ENCODE measurements around the gene SERPINB6. TPM values are rescaled to one million over a fixed set of nuclear protein-coding genes. Genes with fewer than 3 reads are reported as not detected.

SERPINB6 gene
- polyA plus RNA-seq, 3 donors = 117 to 208 (median 200) TPM

- no peak overlapping the region for H3K4me3 ChIP-seq (replicated peaks in 1 of 3; ENCODE audit: low read depth in 2 of 3, low read length in 3 of 3)
- Mint-ChIP-seq H3K27me3 (ENCODE audit: low read depth in 3 of 3) (peaks cover 0 to 1% (median 0%) of the 10 kb centered on the region in 3 donors), H3K4me3 (no peak overlapping the region), H3K36me3 (no peaks in the 10 kb centered on the region), H3K27ac (peak overlapping the region in 1 of 7 donors; percentile 51), H3K4me1 (peaks cover 34% of the 10 kb centered on the region), H3K9me3 (no peaks in the 10 kb centered on the region)
- no peak overlapping the region for H3K4me2 ChIP-seq (replicated peaks; ENCODE audit: extremely low read depth, low read length, poor library complexity, severe bottlenecking)
- intact Hi-C loops (cut with micrococcal nuclease) = no loop called here
- no peaks in the 10 kb centered on the region for H3K9me3 ChIP-seq (replicated peaks in 1 of 2; ENCODE audit: control insufficient read depth in 1 of 2, insufficient read depth in 1 of 2, low read length in 2 of 2)
- H3K9ac ChIP-seq (ENCODE audit: insufficient read depth, low read length, poor library complexity, severe bottlenecking) = no peak overlapping the region
- WGBS (ENCODE audit: insufficient coverage) = 100% methylated on average over 1 of the region's 7 CpGs
- H3K27ac ChIP-seq (ENCODE audit: low read depth in 1 of 2, low read length in 2 of 2) = no peak overlapping the region
- H3K36me3 ChIP-seq (replicated peaks in 1 of 2; ENCODE audit: control insufficient read depth in 1 of 2, insufficient read depth in 2 of 2, low read length in 2 of 2) = no peaks in the 10 kb centered on the region
- no peaks in the 10 kb centered on the region for H3K79me2 ChIP-seq (ENCODE audit: insufficient read depth, low read length)
- no peaks in the 10 kb centered on the region for H4K20me1 ChIP-seq (ENCODE audit: insufficient read depth, low read length)
- no peak for DNase-seq
- no peaks in the 10 kb centered on the region for H3K27me3 ChIP-seq (ENCODE audit: control insufficient read depth in 2 of 2, insufficient read depth in 2 of 2, low read length in 2 of 2)
- no peak overlapping the region for H2AFZ ChIP-seq (ENCODE audit: insufficient read depth, low read depth, low read length, poor library complexity, severe bottlenecking)
- H3K4me1 ChIP-seq (ENCODE audit: control insufficient read depth in 1 of 2, insufficient read depth in 2 of 2, low read length in 2 of 2) = peaks cover 27% of the 10 kb centered on the region in 2 donors
- TF ChIP-seq CTCF (IDR thresholded peaks at IDR 0.05) = no peak
These were observed 5.3 kb upstream of the SERPINB6 start for GRCh38 chr6:2976571-2977085.

- no peak for DNase-seq
- no peaks in the 10 kb centered on the region for H3K9me3 ChIP-seq (replicated peaks in 1 of 2; ENCODE audit: control insufficient read depth in 1 of 2, insufficient read depth in 1 of 2, low read length in 2 of 2)
- no peaks in the 10 kb centered on the region for H3K79me2 ChIP-seq (ENCODE audit: insufficient read depth, low read length)
- H3K27me3 ChIP-seq (ENCODE audit: control insufficient read depth in 2 of 2, insufficient read depth in 2 of 2, low read length in 2 of 2) = no peaks in the 10 kb centered on the region
- H3K9me3 Mint-ChIP-seq = no peaks in the 10 kb centered on the region
- peaks cover 0 to 1% (median 0%) of the 10 kb centered on the region in 3 donors for H3K27me3 Mint-ChIP-seq (ENCODE audit: low read depth in 3 of 3)
- H3K36me3 Mint-ChIP-seq = no peaks in the 10 kb centered on the region
- no peak overlapping the region for H3K27ac ChIP-seq (ENCODE audit: low read depth in 1 of 2, low read length in 2 of 2)
- 81% methylated on average over 3 of the region's 5 CpGs for WGBS (ENCODE audit: insufficient coverage)
- no peak overlapping the region for H2AFZ ChIP-seq (ENCODE audit: insufficient read depth, low read depth, low read length, poor library complexity, severe bottlenecking)
- H3K4me1 Mint-ChIP-seq = peaks cover 29% of the 10 kb centered on the region
- no peak overlapping the region for H3K4me3 ChIP-seq (replicated peaks in 1 of 3; ENCODE audit: low read depth in 2 of 3, low read length in 3 of 3)
- no peak overlapping the region for H3K4me2 ChIP-seq (replicated peaks; ENCODE audit: extremely low read depth, low read length, poor library complexity, severe bottlenecking)
- H4K20me1 ChIP-seq (ENCODE audit: insufficient read depth, low read length) = no peaks in the 10 kb centered on the region
- no peak overlapping the region for H3K27ac Mint-ChIP-seq
- H3K4me3 Mint-ChIP-seq = no peak overlapping the region
- peaks cover 21 to 23% of the 10 kb centered on the region in 2 donors for H3K4me1 ChIP-seq (ENCODE audit: control insufficient read depth in 1 of 2, insufficient read depth in 2 of 2, low read length in 2 of 2)
- intact Hi-C loops (cut with micrococcal nuclease) = no loop called here
- TF ChIP-seq CTCF (IDR thresholded peaks at IDR 0.05) = no peak
- H3K36me3 ChIP-seq (replicated peaks in 1 of 2; ENCODE audit: control insufficient read depth in 1 of 2, insufficient read depth in 2 of 2, low read length in 2 of 2) = no peaks in the 10 kb centered on the region
- no peak overlapping the region for H3K9ac ChIP-seq (ENCODE audit: insufficient read depth, low read length, poor library complexity, severe bottlenecking)
These were observed 4.7 kb upstream of the SERPINB6 start for GRCh38 chr6:2976060-2976459.

Data from CD14-positive monocyte (primary cell).